ENCODE results near the gene RUVBL2.
"Not testable (repeated sequence)": the region's sequence is repeated elsewhere in the genome, so short reads cannot be mapped to it uniquely, and the experiment has no call there.

DNA sequence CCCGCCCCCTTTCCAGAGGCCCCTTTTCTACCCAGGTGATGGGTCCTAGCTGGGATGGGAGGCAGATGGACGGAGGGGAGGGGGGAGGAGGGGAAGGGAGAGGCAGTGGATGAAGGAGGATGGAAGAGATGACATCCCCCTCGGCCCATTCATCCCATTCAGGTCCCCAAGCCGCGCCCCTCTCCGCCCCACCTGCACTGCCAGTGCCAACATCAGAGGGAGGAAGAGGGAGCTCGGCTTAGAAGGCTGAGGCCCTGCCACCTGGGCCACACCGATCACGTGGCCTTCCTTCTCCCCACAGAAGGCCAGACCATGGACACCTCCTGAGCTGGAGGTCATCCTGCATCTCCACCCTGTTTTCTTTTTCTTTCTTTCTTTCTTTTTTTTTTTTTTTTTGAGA, 35.0 kb downstream of the RUVBL2 start:
- TF ChIP-seq, protein P1, sequence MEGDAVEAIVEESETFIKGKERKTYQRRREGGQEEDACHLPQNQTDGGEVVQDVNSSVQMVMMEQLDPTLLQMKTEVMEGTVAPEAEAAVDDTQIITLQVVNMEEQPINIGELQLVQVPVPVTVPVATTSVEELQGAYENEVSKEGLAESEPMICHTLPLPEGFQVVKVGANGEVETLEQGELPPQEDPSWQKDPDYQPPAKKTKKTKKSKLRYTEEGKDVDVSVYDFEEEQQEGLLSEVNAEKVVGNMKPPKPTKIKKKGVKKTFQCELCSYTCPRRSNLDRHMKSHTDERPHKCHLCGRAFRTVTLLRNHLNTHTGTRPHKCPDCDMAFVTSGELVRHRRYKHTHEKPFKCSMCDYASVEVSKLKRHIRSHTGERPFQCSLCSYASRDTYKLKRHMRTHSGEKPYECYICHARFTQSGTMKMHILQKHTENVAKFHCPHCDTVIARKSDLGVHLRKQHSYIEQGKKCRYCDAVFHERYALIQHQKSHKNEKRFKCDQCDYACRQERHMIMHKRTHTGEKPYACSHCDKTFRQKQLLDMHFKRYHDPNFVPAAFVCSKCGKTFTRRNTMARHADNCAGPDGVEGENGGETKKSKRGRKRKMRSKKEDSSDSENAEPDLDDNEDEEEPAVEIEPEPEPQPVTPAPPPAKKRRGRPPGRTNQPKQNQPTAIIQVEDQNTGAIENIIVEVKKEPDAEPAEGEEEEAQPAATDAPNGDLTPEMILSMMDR (IDR thresholded peaks at IDR 0.05): not testable (repeated sequence)
- not testable (repeated sequence) for TF ChIP-seq POLR2A (IDR thresholded peaks at IDR 0.05)
